ENCODE results near the gene RANBP3.

DNA sequence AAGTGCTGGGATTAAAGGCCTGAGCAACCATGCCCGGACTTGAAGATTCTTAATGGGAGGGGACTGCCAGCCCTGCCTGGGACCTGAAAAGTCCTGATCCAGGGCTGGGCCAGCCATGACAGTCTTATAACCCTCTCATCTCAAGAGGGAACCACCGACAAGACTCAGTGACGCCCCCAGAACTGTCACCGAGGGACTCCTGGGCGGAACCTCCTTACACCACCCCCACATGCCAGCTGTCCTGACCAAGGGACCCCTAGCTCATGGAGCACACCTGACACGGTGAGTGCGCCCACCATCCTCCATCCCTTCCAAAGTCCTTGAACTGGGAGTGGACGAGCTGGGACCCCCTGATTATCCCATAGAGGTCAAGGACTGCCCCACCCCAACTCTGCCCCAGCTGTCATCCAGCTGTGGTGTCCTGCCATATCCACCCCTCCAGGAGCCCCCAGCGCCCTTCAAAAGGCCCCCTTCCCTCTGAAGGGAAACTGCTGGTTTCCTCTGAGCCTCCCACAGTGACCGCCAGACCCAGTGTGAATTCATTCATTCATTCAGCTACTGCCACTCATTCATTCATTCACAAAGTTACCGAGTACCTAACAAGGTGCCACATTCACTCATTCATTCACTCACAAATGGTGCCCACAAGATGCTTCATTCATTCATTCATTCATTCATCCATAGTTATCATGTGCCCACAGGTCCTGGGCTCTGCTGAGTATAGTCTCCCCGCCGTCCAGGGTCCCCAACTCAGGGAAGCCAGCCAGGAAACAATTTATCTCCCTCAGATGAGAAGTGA, 78.0 kb downstream of the RANBP3 start:
- TF ChIP-seq, protein P1, sequence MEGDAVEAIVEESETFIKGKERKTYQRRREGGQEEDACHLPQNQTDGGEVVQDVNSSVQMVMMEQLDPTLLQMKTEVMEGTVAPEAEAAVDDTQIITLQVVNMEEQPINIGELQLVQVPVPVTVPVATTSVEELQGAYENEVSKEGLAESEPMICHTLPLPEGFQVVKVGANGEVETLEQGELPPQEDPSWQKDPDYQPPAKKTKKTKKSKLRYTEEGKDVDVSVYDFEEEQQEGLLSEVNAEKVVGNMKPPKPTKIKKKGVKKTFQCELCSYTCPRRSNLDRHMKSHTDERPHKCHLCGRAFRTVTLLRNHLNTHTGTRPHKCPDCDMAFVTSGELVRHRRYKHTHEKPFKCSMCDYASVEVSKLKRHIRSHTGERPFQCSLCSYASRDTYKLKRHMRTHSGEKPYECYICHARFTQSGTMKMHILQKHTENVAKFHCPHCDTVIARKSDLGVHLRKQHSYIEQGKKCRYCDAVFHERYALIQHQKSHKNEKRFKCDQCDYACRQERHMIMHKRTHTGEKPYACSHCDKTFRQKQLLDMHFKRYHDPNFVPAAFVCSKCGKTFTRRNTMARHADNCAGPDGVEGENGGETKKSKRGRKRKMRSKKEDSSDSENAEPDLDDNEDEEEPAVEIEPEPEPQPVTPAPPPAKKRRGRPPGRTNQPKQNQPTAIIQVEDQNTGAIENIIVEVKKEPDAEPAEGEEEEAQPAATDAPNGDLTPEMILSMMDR (IDR thresholded peaks at IDR 0.05) = no peak
- TF ChIP-seq ZFX (IDR thresholded peaks at IDR 0.05; ENCODE audit: borderline replicate concordance) = no peak
